ENCODE data around the gene SFTPD.
"Not testable (repeated sequence)": the region's sequence is repeated elsewhere in the genome, so short reads cannot be mapped to it uniquely, and the experiment has no call there.

The SFTPD gene

GRCh38 chr10:79948976-79949722, at the start of gene SFTPD:
Gene SFTPD, minus strand, starts transcription at chr10:79949105. Its CDS starts 2,446 bp downstream, at chr10:79946659.
- DNase-seq (ENCODE audit: low read depth in 2 of 2) = no peak

DNA sequence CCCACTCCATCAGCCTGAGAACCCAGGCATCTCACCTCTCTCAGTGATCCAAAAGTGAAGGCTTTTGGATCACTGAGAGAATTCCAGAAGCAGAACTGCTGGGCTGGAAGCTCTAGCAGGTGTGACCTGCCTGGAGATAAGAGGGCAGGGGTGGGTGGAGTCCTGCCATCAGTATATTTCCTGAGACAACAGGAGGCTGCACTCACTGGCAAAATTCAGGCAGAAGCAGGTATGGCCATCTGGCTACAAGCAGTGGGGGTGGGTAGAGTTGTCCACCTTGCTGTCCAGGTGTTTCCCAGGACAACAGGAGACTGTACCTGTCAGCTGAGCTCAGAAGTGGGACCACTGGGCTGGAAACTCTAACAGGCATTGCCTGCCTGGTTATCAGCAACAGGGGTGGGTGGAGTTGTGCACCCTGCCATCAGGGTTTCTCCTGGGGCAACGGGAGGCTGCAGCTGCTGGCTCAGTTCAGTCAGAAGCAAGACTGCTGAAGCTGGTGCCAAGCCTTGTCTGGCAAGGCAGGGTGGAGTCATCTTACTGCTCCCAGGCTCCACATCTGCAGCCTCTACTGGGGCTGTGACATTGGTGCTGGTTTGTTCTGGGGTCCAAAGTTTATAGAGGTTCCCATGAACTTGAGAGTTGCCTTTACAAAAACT, 47.2 kb upstream of the SFTPD start:
- DNase-seq (ENCODE audit: low read depth in 2 of 2) = no peak

GRCh38 chr10:79994556-79994955, 45.7 kb upstream of the SFTPD start:
- no peak for DNase-seq (ENCODE audit: low read depth in 2 of 2)

GRCh38 chr10:79988199-79988598, 39.3 kb upstream of the SFTPD start:
- not testable (repeated sequence) for DNase-seq (ENCODE audit: low read depth in 2 of 2)

GRCh38 chr10:79986661-79987060, 37.8 kb upstream of the SFTPD start:
- DNase-seq (ENCODE audit: low read depth in 2 of 2) = not testable (repeated sequence)

GRCh38 chr10:79985481-79986072, 36.7 kb upstream of the SFTPD start:
- no peak for DNase-seq (ENCODE audit: low read depth in 2 of 2)

GRCh38 chr10:79984851-79985250, 35.9 kb upstream of the SFTPD start:
- no peak for DNase-seq (ENCODE audit: low read depth in 2 of 2)

- no peak for DNase-seq (ENCODE audit: low read depth in 2 of 2)
Observed at GRCh38 chr10:79983286-79983909, 34.5 kb upstream of the SFTPD start.

DNA sequence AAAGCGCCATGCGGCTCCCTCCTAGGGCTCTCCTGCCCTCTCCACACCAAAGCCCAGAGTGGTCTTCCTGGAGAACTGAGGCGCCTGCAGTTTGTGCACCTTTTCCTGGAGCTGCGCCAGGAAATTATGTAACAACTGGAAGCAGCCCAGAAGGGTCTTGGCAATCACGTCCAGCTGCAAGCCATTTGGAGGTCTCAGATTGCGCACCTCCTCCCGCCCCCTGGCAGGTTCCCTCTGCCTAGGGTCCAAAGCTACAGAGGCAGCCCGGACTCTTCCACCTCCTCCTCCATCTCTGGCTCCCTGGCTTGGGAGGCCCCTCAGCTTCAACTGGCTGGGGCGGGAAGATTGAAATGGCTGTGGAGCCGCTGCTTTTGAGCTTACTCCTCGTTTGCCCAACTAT, 34.0 kb upstream of the SFTPD start:
- DNase-seq (ENCODE audit: low read depth in 2 of 2) = no peak

DNA sequence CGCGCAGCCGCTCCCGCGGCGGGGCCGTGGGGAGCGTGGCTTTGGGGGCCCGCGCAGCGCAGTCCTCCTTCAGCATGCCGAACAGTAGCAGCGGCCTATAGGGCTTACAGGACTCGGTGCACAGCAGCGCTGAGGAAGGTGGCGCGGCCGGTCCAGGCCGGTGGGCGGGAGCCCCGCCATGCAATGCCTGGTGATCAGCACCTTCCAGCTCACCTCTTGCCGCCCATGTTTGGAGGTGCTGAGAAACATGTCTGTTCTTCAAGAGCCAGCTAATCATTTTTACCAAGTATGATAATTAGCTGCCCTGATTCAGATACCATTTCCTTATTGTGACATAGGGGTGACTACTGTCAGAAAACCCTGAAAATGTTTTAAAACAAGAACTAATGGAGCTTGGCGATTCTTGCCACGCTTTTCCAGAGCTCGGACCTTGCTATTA, 33.5 kb upstream of the SFTPD start:
- no peak for DNase-seq (ENCODE audit: low read depth in 2 of 2)

DNA sequence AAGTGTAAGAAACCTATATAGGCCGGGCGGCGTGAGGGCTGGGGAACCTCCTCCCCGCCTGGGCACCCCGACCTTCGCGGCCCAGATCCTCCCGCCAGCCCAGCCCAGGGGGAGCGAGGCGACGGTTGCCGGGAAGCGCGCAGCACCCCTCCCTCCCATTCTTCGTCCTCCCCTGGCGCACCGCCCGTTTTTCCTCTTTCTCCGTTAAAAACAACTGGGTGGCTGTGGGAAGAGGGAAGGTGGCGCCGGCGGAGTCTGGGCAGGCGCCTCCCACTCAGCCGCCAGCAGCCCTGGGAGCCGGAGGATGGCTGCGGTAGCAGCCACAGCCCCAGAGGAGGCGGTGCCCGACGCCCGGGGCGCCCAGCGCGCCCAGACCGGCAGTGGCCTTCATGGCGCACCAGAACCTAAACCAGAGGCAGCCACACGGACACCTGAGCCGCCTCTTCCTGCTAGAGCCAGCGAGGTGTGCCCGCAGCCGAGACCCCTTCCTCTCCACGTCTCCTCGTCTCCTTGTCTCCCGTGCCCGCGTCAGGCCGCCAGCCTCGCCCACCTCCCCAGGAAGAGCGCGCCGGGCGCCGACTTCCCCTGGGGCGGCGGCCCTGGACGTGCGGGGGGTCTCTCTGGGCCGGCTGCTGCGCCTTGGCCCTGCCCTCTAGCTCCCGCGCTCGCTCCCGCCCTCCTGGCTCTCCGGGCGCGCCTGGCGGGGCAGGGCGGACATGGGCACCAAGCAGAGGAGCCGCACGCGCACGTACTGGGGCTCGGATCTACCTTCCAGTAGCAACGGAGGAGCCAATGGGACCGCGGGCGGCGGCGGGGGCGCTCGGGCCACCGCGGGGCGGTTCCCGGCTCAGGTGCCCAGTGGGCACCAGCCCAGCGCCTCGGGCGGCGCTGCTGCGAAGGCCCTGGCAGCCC, 32.8 kb upstream of the SFTPD start:
- DNase-seq (ENCODE audit: low read depth in 2 of 2) = no peak

GRCh38 chr10:79980711-79981110, 31.8 kb upstream of the SFTPD start:
- no peak for DNase-seq (ENCODE audit: low read depth in 2 of 2)

GRCh38 chr10:79979976-79980687, 31.2 kb upstream of the SFTPD start:
- no peak for DNase-seq (ENCODE audit: low read depth in 2 of 2)

DNA sequence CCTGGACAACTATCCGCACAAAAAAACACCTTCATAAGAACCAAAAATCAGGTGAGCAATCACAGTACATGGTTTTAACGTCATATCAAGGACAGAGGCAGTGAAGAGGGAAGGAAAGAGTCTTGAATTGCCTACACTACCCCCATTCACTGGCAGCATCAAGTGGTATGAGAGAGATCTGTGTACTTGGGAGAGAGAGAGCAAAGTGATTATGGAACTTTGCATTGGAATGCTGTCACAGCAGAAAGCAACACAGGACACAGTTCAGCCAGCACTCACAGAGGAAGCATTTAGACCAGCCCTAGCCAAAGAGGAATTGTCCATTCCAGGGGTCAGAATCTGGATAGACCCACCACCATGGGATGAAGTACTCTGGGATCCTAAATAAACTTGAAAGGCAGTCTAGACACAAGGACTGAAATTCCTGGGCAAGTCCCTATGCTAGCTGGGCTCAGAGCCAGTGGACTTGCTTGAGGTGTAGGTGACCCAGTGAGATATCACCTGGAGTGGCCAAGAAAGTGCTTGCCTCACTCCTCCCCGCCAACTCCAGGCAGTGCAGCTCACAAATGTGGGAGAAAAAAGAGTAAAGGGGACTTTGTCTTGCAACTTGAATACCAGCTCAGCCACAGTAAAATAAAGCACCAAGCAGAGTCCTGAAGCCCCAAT, 30.5 kb upstream of the SFTPD start:
- DNase-seq (ENCODE audit: low read depth in 2 of 2) = no peak

DNA sequence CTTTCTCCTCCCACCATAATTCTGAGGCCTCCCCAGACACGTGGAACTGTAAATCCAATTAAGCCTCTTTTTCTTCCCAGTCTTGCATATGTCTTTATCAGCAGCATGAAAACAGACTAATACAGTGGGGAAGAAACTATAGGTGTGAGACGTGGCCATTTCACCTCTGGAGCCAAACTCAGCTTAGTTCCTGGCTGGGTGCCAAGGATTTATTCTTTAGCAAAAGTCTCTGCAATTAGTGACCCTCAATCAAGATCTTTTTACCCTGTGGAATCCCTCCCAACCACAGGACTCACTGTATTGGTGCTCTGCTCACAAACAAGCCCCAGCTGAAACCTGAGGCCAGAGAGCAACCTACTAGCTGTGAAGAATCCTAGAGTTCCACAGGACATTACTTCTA, 28.1 kb upstream of the SFTPD start:
- no peak for DNase-seq (ENCODE audit: low read depth in 2 of 2)

DNA sequence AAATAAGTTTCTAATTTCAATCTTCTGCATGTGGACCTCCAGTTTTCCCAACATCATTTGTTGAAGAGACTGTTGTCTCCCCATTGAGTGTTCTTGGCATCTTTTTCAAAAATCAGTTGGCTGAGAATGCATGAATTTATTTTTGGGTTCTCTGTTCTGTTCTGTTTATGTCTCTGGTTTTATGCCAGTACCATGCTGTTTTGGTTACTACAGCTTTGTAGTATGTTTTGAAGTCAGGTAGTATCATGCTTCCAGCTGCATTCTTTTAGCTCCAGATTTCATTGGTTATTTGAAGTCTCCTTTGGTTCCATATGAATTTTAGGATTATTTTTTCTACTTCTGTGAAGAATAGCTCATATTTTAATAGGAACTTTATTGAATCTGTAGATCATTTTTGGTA, 21.2 kb upstream of the SFTPD start:
- DNase-seq (ENCODE audit: low read depth in 2 of 2) = no peak

DNA sequence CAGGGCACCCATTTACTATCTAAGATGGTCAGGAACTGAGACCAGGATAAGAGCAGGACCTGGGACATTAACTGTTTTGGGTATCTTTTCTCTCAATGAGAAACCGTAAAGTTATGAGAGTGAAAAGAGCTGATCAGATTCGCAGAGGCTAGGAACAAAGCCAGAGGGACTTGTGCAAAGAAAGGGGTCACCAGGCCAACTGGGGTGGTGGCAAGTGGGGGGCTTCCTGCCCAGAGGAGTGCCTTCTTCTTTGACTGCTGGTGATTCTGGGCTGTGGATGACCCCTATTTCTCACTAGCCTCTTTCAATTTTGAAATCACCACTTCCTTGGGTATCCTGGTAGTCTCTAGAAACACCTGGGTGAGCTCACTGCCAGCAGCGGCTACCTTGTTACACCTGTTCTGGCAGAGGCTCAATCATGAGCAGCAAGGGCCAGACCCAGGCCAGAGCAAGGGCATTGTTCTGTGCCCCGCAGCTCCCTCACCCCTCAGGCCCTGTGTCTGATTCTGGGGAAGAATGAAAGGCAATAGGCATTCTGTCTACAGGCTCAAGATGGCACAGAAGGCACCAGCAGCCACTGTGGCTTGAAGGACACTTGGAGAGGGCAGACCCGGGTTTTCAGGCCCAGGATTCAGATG, 999 bp downstream of the SFTPD start:
- no peak for DNase-seq (ENCODE audit: low read depth in 2 of 2)

GRCh38 chr10:79947083-79947415, 1.9 kb downstream of the SFTPD start:
- DNase-seq (ENCODE audit: low read depth in 2 of 2) = no peak

GRCh38 chr10:79946271-79947082, 2.4 kb downstream of the SFTPD start:
- no peak for DNase-seq (ENCODE audit: low read depth in 2 of 2)
